HG03442 (cell line): Measurements from ENCODE around the gene NDE1.
"Not testable (repeated sequence)": the region's sequence is repeated elsewhere in the genome, so short reads cannot be mapped to it uniquely, and the experiment has no call there.

ENCODE experiments used
- ATAC-seq: cut with Tn5 transposase; IDR thresholded peaks from one replicate; pipeline ENCODE4 v1.9.1; 2021; ENCODE audit warnings: mild to moderate bottlenecking, moderate library complexity; ENCODE audit not compliant: unreplicated experiment

The NDE1 gene

GRCh38 chr16:15649727-15650018 lies 372 bp upstream of the NDE1 start:
- no peak for ATAC-seq

GRCh38 chr16:15650698-15651171 lies 690 bp downstream of the NDE1 start:
- ATAC-seq: no peak

GRCh38 chr16:15652293-15653001 lies 2.4 kb downstream of the NDE1 start:
- ATAC-seq: no peak

- ATAC-seq: no peak
Observed at GRCh38 chr16:15653227-15653626, 3.2 kb downstream of the NDE1 start.

- no peak for ATAC-seq
Observed at GRCh38 chr16:15654591-15654990, 4.5 kb downstream of the NDE1 start.

- not testable (repeated sequence) for ATAC-seq
Observed at GRCh38 chr16:15655561-15655960, 5.5 kb downstream of the NDE1 start.

GRCh38 chr16:15658149-15658548 lies 8.1 kb downstream of the NDE1 start:
- no peak for ATAC-seq

- ATAC-seq: no peak
Observed at GRCh38 chr16:15658556-15658955, 8.5 kb downstream of the NDE1 start.

GRCh38 chr16:15660203-15660601 lies 10.2 kb downstream of the NDE1 start:
- ATAC-seq: no peak

GRCh38 chr16:15665107-15665506 lies 15.1 kb downstream of the NDE1 start:
- no peak for ATAC-seq

- ATAC-seq: no peak
Observed at GRCh38 chr16:15667091-15667742, 17.2 kb downstream of the NDE1 start.

- ATAC-seq: no peak
Observed at GRCh38 chr16:15671530-15672117, 21.6 kb downstream of the NDE1 start.

- ATAC-seq: not testable (repeated sequence)
Observed at GRCh38 chr16:15672127-15672513, 22.1 kb downstream of the NDE1 start.

GRCh38 chr16:15672514-15673167 lies 22.6 kb downstream of the NDE1 start:
- ATAC-seq: no peak

GRCh38 chr16:15674571-15674970 lies 24.5 kb downstream of the NDE1 start:
- ATAC-seq: no peak

- no peak for ATAC-seq
Observed at GRCh38 chr16:15676506-15676905, 26.5 kb downstream of the NDE1 start.

GRCh38 chr16:15677447-15677846 lies 27.4 kb downstream of the NDE1 start:
- ATAC-seq: no peak

- no peak for ATAC-seq
Observed at GRCh38 chr16:15682105-15682570, 32.1 kb downstream of the NDE1 start.

- no peak for ATAC-seq
Observed at GRCh38 chr16:15686287-15686686, 36.2 kb downstream of the NDE1 start.

- ATAC-seq: no peak
Observed at GRCh38 chr16:15689290-15689689, 39.2 kb downstream of the NDE1 start.

- no peak for ATAC-seq
Observed at GRCh38 chr16:15690296-15690695, 40.3 kb downstream of the NDE1 start.

- no peak for ATAC-seq
Observed at GRCh38 chr16:15691046-15691445, 41.0 kb downstream of the NDE1 start.
